T1000 (cell line): ENCODE measurements around the gene HTRA3.

ENCODE experiments used
- DNase-seq: peaks from one replicate; lab custom pipeline; 2025; ENCODE audit warnings: mixed read lengths; lab: John Stamatoyannopoulos, UW

Gene HTRA3

DNA sequence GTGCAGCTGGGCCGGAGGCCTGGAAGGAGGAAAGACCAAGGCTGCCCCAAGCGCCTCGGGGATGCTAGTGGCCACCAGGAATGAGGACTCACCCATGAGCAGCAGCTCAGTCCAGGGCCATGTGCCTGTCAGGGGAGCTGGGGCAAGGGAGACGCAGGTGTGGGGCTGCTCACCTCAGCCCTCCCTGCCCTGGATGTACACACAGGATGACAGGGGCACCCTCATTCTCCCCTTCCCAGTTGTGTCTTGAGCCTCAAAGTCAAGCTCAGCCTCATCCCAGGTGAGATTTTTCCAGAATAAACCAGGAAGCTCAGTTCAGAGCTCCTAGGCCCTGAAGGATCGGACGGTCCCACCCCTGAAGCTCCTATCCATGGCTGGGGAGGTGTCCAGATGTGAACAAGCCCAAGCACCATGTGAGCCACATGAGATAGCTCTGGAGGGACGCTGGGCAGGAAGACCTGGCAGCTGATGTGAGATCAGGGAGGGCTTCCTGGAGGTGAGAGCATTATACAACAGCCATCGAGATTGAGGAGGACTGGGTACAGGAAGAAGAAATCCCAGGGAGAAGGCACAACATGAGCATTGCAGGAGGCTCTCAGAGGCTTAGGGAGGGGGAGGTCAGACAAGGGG, 23.0 kb downstream of the HTRA3 start:
- DNase-seq, result no peak

GRCh38 chr4:8293131-8293975, 23.8 kb downstream of the HTRA3 start:
- no peak for DNase-seq

DNA sequence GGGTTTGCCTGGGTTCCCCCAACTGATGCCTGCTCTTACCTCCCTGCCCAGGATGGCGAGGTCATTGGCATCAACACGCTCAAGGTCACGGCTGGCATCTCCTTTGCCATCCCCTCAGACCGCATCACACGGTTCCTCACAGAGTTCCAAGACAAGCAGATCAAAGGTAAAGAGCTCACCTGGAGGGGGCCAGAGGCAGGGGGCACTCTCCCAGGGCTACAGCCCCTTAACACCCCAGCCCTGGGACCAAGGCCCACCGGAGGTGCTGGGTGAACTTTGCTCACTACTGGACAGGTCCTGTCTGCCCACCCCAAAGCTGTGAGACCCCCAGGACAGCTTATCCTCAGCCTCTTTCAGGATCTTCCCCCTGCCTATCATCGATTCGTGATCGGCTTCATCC, 24.5 kb downstream of the HTRA3 start:
- DNase-seq, result no peak

GRCh38 chr4:8294775-8295174, 25.2 kb downstream of the HTRA3 start:
- DNase-seq, result no peak

DNA sequence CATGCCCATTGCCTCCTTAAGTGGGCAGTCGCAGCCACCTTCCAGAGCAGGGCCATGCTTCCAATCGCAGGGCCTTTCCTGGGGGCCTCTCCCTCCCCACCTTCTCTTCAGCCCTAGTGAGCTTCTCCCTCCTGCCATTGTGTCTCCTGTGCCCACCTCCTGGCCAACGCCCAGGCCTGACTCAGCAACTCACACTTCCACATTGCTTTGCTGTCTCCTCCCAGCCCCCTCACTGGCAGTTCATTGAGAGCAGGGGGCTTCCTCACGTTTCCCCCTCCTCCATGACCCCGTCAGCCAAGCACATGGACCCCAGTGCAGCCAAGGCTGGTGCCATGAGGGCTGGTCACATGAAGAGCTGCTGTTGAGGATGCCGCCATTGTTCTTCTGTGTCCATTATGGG, 25.9 kb downstream of the HTRA3 start:
- no peak for DNase-seq

- no peak for DNase-seq
These were observed 26.9 kb downstream of the HTRA3 start for GRCh38 chr4:8296491-8296890.

- no peak for DNase-seq
These were observed 27.6 kb downstream of the HTRA3 start for GRCh38 chr4:8297141-8297601.

DNA sequence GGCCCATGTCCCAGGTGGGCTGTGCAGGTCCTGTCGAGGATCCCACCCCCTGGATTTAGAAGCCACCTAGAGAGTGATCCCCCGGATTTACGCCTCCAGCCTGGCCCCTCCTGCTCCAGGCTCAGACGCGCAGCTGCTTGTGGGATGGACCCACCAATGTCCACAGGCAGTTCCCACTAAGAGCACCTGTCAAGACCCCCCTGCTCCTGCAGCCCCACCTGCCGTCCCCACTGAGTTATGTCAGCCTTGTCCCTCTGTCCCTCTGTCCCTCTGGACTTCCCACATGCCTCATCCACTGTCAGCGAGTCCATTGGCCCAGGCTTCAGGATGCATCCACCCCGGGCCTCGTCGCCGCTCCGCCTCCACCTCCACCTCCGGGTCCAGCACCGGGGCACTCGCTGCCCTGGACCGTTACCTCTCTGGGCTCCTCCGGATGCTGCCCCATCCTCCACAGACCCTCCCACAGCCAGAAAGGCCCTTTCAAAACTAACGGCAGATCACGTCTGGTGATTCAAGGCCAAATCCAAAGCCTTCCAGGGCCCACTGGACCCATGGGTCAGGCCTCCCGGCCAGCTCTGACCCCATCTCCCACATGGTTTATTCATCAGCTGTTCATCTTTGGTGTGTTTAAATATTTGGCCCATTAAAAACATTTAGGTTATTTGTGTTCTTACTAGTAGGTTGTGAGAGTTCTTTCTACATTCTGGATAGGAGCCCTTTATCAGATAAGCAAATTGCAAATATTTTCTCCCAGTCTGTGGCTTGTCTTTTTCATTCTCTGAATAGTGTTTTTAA, 28.3 kb downstream of the HTRA3 start:
- DNase-seq, result no peak

GRCh38 chr4:8300832-8301231, 31.3 kb downstream of the HTRA3 start:
- no peak for DNase-seq

DNA sequence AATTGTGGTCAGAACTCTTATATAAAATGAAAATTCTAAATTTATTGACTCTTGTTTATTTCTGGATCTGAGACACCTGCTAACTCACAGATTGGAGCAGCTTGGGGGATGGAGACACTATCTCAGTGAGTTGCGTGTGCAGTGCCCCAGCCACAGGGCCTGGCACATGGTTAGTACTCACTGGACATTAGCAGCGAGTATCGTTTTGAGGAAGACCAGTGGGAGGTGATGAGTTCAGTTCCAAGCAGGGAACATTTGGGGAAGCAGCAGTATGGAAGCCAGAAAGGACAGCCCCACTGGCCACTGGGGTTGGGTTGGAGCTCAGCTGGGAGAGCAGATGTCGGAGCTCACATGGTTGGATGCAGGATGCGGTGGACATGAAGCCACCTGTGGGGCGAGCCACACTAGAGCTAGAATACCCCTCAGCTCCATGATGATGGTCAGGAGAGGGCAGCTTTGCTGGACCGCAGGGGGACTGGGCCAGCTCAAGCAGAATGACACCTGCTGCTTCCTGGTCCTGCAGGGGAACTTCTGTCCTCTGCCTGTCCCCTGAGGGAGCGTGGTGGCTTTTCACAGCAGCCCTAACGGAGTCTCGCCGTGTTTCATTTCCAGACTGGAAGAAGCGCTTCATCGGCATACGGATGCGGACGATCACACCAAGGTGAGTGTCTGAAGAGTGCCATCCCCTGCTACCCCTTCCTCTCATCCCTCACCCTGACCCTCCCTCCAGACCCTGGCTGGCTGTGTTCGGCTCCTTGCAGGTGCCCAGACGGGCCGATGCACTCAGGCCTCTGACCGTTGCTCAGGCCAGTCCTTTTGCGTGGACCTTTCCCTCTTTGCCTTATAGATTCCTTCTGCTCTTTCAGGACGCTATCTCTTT, 32.5 kb downstream of the HTRA3 start:
- DNase-seq, result no peak

- DNase-seq, result no peak
These were observed 33.5 kb downstream of the HTRA3 start for GRCh38 chr4:8303081-8303480.

- peak; percentile 66 for DNase-seq
These were observed 34.1 kb downstream of the HTRA3 start for GRCh38 chr4:8303485-8304281.

DNA sequence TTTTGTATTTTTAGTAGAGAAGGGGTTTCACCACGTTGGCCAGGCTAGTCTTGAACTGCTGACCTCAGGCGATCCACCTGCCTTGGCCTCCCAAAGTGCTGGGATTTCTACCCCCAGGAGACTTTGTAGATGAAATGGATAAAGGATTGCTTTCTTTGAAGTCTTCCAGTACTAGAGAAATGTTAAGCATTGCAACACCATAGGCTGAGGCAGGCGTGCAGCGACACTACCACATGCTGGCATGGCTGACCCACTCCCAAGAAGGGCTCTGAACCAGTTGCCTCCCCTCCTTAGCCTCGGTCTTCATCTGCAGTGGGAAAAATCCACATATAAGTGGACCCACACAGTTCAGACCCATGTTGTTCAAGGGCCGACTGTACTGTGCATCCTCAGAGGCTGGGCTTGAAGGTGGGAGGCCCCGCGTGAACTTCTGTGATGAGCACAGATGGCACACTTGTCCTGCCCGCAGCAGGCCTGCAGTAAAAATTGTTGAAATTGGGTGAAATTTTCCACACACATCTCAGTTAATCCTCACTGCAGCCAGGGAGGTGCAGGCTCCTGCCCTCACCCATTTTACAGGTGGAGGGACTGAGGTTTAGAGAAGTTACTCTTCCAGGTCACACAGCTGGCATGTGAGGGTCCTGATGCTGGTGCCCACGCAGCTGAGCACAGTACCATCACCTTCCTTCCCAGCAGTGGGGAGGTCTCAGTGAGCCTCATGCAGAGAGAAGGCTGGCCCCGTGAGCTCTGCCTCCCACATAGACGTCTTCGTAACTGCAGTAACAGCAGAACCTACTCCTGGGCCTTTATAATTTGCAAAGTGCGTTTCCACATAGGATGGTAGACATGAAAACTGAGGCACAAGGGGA, 35.5 kb downstream of the HTRA3 start:
- DNase-seq, result no peak

- DNase-seq, result no peak
These were observed 36.4 kb downstream of the HTRA3 start for GRCh38 chr4:8305851-8306471.

GRCh38 chr4:8306511-8307021, 37.0 kb downstream of the HTRA3 start:
- DNase-seq, result no peak

DNA sequence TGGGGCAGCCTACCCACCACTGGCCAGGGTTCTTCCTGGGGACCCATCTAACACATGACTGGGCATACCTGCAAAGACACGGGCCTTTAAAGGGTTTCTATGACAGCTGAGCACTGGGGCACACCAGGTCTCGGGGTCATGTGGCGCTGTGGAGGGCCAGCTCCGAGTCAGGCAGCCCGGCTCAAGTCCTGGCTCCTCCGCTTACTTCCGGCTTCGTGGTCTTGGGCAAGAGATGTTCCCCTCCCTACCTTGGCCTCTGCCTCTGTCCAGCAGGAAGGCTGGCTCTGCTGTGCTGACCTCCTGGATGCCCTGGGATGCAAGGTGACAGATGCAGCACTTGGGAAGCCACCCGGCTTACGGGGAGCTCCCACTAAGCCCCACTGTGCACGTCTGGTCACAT, 37.6 kb downstream of the HTRA3 start:
- DNase-seq, result no peak

- DNase-seq, result no peak
These were observed 38.2 kb downstream of the HTRA3 start for GRCh38 chr4:8307714-8308113.

GRCh38 chr4:8308144-8308543, 38.6 kb downstream of the HTRA3 start:
- DNase-seq, result no peak
